Urinary bladder (tissue), 4 donors: ENCODE measurements around the gene LUC7L2. TPM values are rescaled to one million over a fixed set of nuclear protein-coding genes. Genes with fewer than 3 reads are reported as not detected.
"Not testable (repeated sequence)": the region's sequence is repeated elsewhere in the genome, so short reads cannot be mapped to it uniquely, and the experiment has no call there.

Experiments
- DNase-seq: peaks from one replicate; pipeline ENCODE4 v3.0.0-alpha.2; 2015; ENCODE audit errors: extremely low spot score
- H3K27ac ChIP-seq: one replicate; pipeline ENCODE4 v1.5.1; 2013; ENCODE audit warnings: low read depth, mild to moderate bottlenecking, moderate library complexity
- H3K36me3 ChIP-seq: one replicate; pipeline ENCODE4 v1.6.1; 2013; ENCODE audit warnings: mild to moderate bottlenecking, moderate library complexity; ENCODE audit not compliant: insufficient read depth
- H3K4me1 ChIP-seq: one replicate; pipeline ENCODE4 v1.6.1; 2013; ENCODE audit warnings: mild to moderate bottlenecking, moderate library complexity; ENCODE audit not compliant: insufficient read depth
- H3K4me3 ChIP-seq: one replicate; pipeline ENCODE4 v1.5.1; 2013; ENCODE audit warnings: low read depth, low read length
- WGBS: extraction: QIAGEN DNeasy Blood & Tissue Kit; methylation state at CpG from one replicate; pipeline ENCODE4 v1.1.7; 2013; 5-methylcytosine and 5-hydroxymethylcytosine counted together
- polyA plus RNA-seq: library from polyadenylated mRNA; stranded (reverse); fragments of 200-250 nt; gene quantifications from one replicate; pipeline ENCODE4 v1.2.3, GENCODE V29; 2013
- total RNA-seq: library from RNA; depleted of rRNA; stranded (reverse); fragments of >200 nt; gene quantifications from one replicate; pipeline ENCODE4 v1.2.3, GENCODE V29; 2014
- donor health status: healthy with polysubstance abuse.
- donor health status: healthy.

Gene LUC7L2
- total and polyA plus RNA-seq, 2 donors, result 54.0 to 94.0 TPM

DNA sequence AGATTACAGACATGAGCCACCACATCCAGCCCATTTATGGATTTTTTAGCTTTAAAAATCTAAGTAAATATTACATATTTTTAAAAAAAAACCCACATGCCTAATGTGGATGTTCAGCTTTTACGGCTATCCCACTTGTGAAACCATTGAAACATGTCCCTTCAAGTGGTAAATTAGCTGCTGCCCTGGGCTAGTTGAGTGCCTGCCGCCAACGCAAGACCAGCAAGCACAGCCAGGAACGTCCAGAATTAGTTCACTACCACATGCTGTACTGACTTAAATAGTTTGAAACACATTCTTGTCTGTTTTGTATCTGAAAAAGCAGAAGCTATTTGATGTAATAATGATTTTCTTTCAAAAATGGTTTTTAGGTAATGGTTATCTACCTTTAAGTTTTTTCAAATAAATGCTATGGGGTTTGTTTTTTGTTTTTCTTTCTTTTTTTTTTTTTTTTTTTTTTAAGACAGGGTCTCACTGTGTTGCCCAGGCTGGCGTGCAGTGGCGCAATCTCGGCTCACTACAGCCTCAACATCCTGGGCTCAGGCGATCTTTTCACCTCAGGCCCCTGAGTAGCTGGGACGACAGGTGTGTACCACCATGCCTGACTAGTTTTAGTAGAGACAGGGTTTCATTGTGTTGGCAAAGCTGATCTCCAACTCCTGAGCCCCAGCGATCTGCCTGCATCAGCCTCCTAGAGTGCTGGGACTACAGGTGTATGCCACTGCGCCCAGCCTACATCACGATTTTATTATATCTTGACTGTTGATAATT lies 66.7 kb downstream of the LUC7L2 start:
- 93% methylated on average over 12 of the region's 12 CpGs for WGBS
- H3K4me3 ChIP-seq, result no peak overlapping the region
- no peak overlapping the region for H3K27ac ChIP-seq
- H3K4me1 ChIP-seq, result no peaks in the 10 kb centered on the region
- no peaks in the 10 kb centered on the region for H3K36me3 ChIP-seq
- DNase-seq, result no peak

DNA sequence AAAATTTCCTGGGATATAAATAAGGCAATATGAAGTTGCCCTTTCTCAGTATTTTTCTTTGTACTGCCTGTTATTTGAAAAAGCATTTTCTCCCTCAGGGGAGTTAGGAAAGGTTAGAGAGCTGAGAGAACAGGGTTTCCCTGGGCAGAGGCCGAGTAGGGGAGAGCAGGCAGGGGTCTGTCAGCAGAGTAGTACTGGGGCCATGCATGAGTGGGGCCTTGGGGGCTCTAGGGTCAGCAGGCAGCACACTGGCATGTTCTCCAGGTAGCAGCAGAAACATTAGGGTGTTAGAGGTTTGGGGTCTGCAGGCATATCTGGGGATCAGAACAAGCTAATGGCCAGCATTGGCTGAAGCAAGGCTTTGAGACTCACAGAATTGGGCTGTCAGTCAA lies 67.3 kb downstream of the LUC7L2 start:
- WGBS, result 93% methylated on average over 1 of the region's 1 CpG
- H3K4me3 ChIP-seq, result no peak overlapping the region
- DNase-seq, result no peak
- H3K36me3 ChIP-seq, result no peaks in the 10 kb centered on the region
- H3K27ac ChIP-seq, result no peak overlapping the region
- no peaks in the 10 kb centered on the region for H3K4me1 ChIP-seq

DNA sequence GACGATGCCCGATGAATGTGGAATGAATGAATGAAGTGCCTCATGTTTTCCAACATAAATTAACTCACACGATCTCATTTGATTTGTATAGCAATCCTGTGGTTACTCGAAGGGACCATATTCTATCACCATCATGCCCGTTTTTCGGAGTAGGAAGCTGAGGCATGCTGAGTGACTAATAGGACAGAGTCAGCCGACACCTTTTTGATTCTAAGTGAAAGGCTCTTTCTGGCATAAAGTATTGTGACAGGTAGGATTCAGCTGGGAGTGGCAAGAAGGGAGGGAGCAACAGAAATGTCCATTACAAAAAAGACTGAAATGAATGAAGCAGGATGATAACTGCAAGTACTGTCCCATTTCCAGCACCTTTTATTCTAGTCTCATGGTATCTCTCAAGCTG lies 68.1 kb downstream of the LUC7L2 start:
- H3K4me3 ChIP-seq, result no peak overlapping the region
- H3K36me3 ChIP-seq, result no peaks in the 10 kb centered on the region
- no peaks in the 10 kb centered on the region for H3K4me1 ChIP-seq
- DNase-seq, result no peak
- 94% methylated on average over 7 of the region's 7 CpGs for WGBS
- no peak overlapping the region for H3K27ac ChIP-seq

DNA sequence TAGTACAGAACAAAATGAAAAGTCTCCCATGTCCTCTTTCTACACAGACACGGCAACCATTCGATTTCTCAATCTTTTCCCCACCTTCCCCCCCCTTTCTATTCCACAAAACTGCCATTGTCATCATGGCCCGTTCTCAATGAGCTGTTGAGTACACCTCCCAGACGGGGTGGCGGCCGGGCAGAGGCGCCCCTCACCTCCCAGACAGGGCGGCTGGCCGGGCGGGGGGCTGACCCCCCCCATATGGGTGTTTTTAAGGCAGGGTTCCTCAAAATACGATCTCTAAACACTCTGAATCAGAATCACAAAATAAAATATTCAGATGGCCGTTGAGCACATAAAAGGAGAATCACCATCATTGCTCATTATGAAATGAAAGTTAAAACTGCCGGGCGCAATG lies 70.0 kb downstream of the LUC7L2 start:
- not testable (repeated sequence) for H3K27ac ChIP-seq, DNase-seq, H3K36me3 ChIP-seq, H3K4me3 ChIP-seq, H3K4me1 ChIP-seq
- WGBS, result 90% methylated on average over 14 of the region's 14 CpGs

DNA sequence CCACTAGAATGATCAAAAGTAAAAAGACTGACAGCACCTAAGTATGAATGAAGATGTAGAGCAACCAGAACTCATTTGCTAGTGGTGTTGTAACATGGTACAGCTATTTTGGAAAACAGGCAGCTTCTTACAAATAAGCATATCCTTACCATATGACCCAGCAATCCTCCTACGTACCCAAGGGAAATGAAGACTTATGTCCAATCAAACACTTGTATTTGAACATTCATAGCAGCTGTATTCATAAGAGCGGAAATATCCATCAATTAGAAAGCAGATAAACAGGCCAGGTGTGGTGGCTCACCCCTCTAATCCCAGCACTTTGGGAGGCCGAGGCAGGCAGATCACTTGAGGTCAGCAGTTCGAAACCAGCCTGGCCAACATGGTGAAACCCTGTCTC lies 70.7 kb downstream of the LUC7L2 start:
- Histone ChIP-seq H3K27ac (no peak overlapping the region), H3K4me3 (no peak overlapping the region), H3K36me3 (no peaks in the 10 kb centered on the region), H3K4me1 (no peaks in the 10 kb centered on the region)
- DNase-seq, result no peak
- WGBS, result 90% methylated on average over 4 of the region's 4 CpGs

DNA sequence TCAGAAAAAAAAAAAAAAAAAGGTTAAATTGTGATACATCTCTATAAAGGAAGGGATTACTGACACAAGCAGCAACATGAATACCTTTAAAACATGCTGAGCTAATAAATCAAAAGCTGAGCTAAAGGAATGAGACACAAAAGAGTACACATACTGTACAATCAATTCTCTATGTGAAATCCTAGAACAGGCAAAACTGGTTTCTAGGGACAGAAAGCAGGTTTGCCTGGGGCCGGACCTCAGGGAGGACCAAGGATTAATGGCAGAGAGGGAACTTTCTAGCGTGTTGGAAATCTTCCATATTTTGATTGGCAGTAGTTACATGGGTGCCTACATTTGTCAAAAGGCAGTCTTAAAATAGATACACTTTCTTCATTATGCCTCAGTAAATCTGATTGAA lies 71.3 kb downstream of the LUC7L2 start:
- H3K36me3 ChIP-seq, result no peaks in the 10 kb centered on the region
- no peak overlapping the region for H3K27ac ChIP-seq
- H3K4me3 ChIP-seq, result no peak overlapping the region
- H3K4me1 ChIP-seq, result no peaks in the 10 kb centered on the region
- WGBS, result 75% methylated on average over 2 of the region's 2 CpGs
- peak; percentile 77 for DNase-seq

DNA sequence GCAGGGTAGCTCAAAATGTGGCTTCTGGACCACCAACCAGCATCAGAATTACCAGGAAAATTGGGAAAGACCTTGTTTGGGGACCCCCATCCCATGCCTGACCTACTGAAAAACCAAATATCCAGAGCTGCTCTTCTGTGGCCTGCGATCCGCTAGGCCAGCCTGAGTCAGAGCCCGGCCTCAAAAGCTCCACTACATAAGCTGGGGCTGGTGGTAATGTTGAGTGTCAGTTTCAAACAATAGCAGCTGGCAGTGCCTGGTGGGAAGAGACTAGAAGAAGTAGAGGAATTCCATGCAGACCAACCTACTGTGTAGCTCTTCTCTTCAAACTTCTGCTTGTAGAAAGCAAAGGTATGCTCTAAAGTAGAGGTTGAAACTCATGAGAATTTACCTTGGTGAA lies 71.8 kb downstream of the LUC7L2 start:
- H3K27ac ChIP-seq, result no peak overlapping the region
- H3K36me3 ChIP-seq, result no peaks in the 10 kb centered on the region
- DNase-seq, result no peak
- H3K4me3 ChIP-seq, result no peak overlapping the region
- 94% methylated on average over 3 of the region's 3 CpGs for WGBS
- no peaks in the 10 kb centered on the region for H3K4me1 ChIP-seq

DNA sequence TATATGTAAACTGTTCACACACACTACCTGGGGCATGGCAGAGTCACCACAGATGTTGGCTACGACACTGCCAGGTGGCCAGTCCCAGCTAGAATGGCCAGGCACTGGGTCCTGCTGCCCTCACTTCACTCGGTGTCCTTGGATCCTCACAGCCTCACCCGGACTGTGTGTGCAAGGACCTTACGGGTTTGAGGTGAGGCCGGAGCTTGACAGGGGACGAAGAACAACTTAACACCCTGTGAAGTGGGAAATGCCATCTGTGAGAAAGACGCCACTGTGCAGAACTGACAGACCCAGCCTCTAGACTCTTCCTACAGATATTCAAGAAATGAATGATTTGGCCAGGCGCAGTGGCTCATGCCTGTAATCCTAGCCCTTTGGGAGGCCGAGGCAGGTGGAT lies 77.1 kb downstream of the LUC7L2 start:
- Histone ChIP-seq H3K4me3 (no peak overlapping the region), H3K4me1 (no peaks in the 10 kb centered on the region), H3K27ac (no peak overlapping the region), H3K36me3 (no peaks in the 10 kb centered on the region)
- 98% methylated on average over 9 of the region's 9 CpGs for WGBS
- no peak for DNase-seq

DNA sequence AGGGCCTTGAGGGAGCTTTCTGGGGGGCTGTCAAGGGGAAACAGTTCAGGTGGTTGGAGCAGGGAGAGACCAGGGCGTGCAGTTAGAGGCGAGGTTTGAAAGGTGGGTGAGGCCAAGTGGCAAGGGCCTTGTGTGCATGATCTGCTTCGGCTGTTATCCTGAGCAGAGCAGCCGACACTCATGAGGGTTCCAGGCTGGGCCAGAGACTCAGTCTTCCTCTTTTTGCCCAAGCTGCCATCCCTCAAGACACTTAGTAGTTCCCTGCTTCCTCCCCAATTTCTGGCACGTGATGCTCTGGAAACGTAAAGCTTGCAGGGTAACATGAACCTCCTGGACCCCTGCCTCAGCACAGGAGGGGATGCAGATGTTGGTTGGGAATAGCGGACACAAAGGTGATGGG lies 79.7 kb downstream of the LUC7L2 start:
- 74% methylated on average over 7 of the region's 7 CpGs for WGBS
- no peaks in the 10 kb centered on the region for H3K36me3 ChIP-seq
- no peak for DNase-seq
- H3K27ac ChIP-seq, result no peak overlapping the region
- H3K4me1 ChIP-seq, result no peaks in the 10 kb centered on the region
- no peak overlapping the region for H3K4me3 ChIP-seq

DNA sequence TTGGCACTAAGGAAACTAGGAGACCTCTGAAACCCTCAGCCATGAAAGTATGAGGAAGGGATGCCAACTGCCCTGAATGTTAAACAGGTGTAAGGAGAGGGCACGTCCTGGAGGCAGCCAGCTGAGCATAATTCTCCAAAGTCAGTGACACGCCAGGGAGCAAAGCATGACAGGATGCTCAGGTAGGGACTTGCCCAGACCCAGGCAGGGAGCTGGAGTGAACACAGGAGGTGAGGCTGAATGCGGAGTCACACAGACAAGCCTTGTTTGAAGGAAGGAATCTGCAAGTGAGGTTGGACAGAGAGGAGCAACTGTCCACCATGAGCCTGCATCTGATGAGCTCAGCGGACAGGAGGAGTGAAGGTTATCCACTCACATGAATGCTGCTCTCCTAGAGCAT lies 82.3 kb downstream of the LUC7L2 start:
- peak; percentile 39 for DNase-seq
- Histone ChIP-seq H3K27ac (no peak overlapping the region), H3K36me3 (no peaks in the 10 kb centered on the region), H3K4me3 (no peak overlapping the region), H3K4me1 (no peaks in the 10 kb centered on the region)
- WGBS, result 72% methylated on average over 4 of the region's 4 CpGs

DNA sequence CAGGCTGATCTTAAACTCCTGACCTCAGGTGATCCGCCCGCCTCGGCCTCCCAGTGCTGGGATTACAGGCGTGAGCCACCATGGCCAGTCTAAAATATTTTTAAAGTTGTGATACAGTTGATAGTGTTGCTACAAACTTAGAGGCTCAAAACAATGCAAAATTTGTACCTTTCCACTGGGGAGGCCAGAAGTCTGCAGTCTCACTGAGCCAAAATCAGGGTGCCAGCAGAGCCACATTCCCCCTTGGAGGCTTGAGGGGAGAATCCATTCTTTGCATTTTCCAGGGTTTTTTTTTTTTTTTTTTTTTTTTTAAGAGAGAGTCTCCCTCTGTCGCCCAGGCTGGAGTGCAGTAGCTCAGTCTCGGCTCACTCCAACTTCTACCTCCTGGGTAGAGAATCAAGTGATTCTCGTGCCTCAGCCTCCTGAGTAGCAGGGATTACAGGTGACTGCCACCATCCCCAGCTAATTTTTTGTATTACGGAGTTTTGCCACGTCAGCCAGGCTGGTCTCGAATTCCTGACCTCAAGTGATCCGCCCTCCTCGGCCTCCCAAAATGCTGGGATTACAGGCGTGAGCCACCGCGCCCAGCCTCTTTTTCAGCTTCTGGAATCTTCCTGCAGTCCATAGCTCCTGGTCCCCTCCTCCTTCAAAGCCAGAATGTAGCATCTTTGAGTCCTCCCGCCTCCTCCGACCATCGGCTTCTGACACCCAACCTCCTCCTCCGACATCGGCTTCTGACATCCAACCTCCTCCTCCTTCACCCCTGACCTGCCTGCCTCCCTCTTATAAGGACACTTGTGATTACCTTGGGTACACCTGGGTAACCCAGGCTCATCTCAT lies 86.6 kb downstream of the LUC7L2 start:
- 94% methylated on average over 20 of the region's 20 CpGs for WGBS
- H3K4me1 ChIP-seq, result no peaks in the 10 kb centered on the region
- DNase-seq, result no peak
- no peaks in the 10 kb centered on the region for H3K36me3 ChIP-seq
- H3K4me3 ChIP-seq, result no peak overlapping the region
- H3K27ac ChIP-seq, result no peak overlapping the region

DNA sequence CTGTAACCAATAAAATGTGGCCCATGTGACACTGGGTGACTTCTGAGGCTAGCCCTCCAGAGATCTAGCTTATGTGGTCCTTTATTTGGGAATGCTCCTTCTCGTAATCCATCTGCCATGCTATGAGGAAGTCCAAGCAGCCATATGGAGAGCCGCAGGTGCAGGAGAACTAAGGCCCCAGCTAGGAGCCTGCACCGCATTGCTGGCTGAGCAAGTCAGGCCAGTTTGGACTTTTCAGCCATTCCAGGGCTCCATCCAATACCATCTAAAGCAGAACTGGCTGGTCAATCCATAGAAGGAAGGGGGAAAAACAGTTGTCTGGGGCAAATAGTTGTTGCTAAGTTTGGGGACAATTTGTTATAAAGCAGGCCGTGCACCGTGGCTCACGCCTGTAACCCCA lies 91.2 kb downstream of the LUC7L2 start:
- H3K27ac ChIP-seq, result no peak overlapping the region
- 92% methylated on average over 6 of the region's 6 CpGs for WGBS
- H3K4me1 ChIP-seq, result no peaks in the 10 kb centered on the region
- H3K36me3 ChIP-seq, result no peaks in the 10 kb centered on the region
- DNase-seq, result no peak
- H3K4me3 ChIP-seq, result no peak overlapping the region

DNA sequence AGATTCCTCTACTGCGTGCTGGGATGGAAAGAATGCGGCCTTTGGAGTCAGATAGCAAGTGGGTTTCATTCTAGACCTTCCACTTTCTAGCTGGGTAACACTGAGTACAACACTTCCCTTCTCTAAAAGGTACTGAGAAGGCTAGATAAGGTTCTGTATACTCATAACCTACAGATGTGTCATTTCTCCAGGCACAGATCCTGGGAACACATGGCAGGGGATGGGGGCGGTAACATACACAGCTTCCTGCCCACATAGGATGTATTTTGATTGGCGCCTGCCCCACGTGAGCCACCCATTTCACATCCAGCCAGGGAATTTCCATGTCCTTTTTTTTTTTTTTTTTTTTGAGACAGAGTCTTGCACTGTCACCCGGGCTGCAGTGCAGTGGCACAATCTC lies 91.9 kb downstream of the LUC7L2 start:
- Histone ChIP-seq H3K27ac (no peak overlapping the region), H3K4me1 (no peaks in the 10 kb centered on the region), H3K4me3 (no peak overlapping the region), H3K36me3 (no peaks in the 10 kb centered on the region)
- DNase-seq, result no peak
- WGBS, result 79% methylated on average over 6 of the region's 6 CpGs

DNA sequence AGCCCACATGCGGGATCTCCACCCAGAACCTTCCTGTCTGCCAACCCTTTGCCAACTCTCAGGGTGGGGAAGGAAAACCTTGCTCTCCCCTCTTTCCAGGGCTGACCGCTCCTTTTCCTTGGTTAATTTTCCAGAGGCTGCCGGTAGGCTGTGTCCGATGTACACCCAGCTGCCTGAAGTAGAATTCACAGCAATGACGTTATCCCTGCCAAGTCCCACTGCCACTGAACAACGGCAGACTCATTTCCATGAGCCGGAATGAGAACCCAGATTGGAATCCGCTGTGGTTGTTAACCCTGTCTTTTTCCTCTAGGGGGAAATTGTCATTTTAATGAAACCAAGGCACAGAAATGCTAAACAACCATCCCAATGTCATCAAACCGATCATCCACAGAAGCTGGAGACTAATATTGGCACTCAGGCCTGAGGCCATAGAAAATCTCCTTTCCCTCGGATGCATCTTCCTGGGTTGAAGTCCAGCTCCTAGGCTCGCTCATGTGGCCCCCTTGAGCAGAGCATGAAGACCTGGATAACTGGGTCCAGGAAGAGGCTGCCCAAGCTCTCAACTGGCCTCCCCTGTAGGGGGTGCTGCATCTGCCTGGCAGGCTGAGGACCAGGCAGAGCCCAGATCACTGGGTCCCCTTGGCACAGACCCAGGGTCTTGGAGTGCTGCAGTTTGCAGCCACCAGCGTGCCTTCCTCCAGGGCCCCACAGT lies 93.4 kb downstream of the LUC7L2 start:
- 69% methylated on average over 12 of the region's 12 CpGs for WGBS
- H3K27ac ChIP-seq, result no peak overlapping the region
- H3K4me1 ChIP-seq, result no peaks in the 10 kb centered on the region
- no peak overlapping the region for H3K4me3 ChIP-seq
- no peaks in the 10 kb centered on the region for H3K36me3 ChIP-seq
- no peak for DNase-seq
